HCT116 (cell line): Measurements from ENCODE around the gene PSME1. TPM values are rescaled to one million over a fixed set of nuclear protein-coding genes. Genes with fewer than 3 reads are reported as not detected.

ENCODE experiments used
- ATAC-seq: fragments of 200-7000 bp; cut with Tn5 transposase; 2 replicates; pipeline ENCODE4 v1.9.1; 2020; ENCODE audit warnings: mild to moderate bottlenecking, moderate library complexity
- BruUV-seq: library from RNA; stranded (reverse); fragments of 400-500 nt; replicated peaks from 2 replicates; lab custom pipeline; 2021; lab: Mats Ljungman, UMichigan
- CTCF ChIA-PET: fragments of 300-600 bp; sonication (Branson Sonifier 250); formaldehyde crosslinking; loops from one replicate; lab custom pipeline; 2021; ENCODE audit warnings: antibody characterized with exemption; lab: Charles Lee
- POLR2A ChIA-PET: fragments of 300-600, 350-600 bp; sonication (Branson Sonifier 250); formaldehyde crosslinking; loops from one replicate; lab custom pipeline; 2021; ENCODE audit warnings: antibody characterized with exemption; lab: Charles Lee
- RAD21 ChIA-PET, 2 experiments: fragments of 300-600 bp; sonication (Branson Sonifier 250); formaldehyde crosslinking; loops; one replicate each; lab custom pipeline; 2023; ENCODE audit warnings: low total read pairs in 2 of 2; ENCODE audit not compliant: uncharacterized antibody in 2 of 2, unreplicated experiment in 2 of 2, low non-redundant PET in 1 of 2; lab: Charles Lee
- DNase-seq: peaks from one replicate; pipeline ENCODE4 v3.0.0-alpha.2; 2010; ENCODE audit warnings: low read depth, low spot score
- H2AFZ ChIP-seq: fragments of 200-600 bp; shearing (Covaris generic), sonication (generic); 2 replicates; pipeline ENCODE4 v1.6.1; 2017; ENCODE audit warnings: low read depth, mixed run types, mixed read lengths, antibody characterized with exemption, low read length; ENCODE audit not compliant: poor library complexity, severe bottlenecking
- H3K27ac ChIP-seq: 2 replicates; pipeline ENCODE4 v1.5.1; 2012; ENCODE audit warnings: low read depth, low read length
- H3K27me3 ChIP-seq: fragments of 200-600 bp; sonication (generic); 2 replicates; pipeline ENCODE4 v1.6.1; 2016; ENCODE audit warnings: mixed run types, low read length, mixed read lengths; ENCODE audit not compliant: insufficient read depth
- H3K36me3 ChIP-seq, 2 experiments: fragments of 200-500 bp in 1 of 2; fragments of 200-600 bp in 1 of 2; sonication (Bioruptor generic) in 1 of 2; sonication (generic) in 1 of 2; 2 replicates each; pipeline versions ENCODE4 v1.5.1 to v1.6.1; 2014 to 2016; ENCODE audit warnings: low read length in 2 of 2, inconsistent platforms in 1 of 2, mixed read lengths in 1 of 2, mixed run types in 1 of 2; ENCODE audit not compliant: insufficient read depth in 2 of 2, control insufficient read depth in 1 of 2
- H3K4me1 ChIP-seq, 2 experiments: fragments of 200-600 bp in 1 of 2; sonication (generic) in 1 of 2; 2 replicates each; pipeline versions ENCODE4 v1.5.1 to v1.6.1; 2012 to 2017; ENCODE audit warnings: low read length in 2 of 2, inconsistent platforms in 1 of 2, mild to moderate bottlenecking in 1 of 2, mixed read lengths in 1 of 2, mixed run types in 1 of 2, moderate library complexity in 1 of 2; ENCODE audit not compliant: insufficient read depth in 2 of 2, control insufficient read depth in 1 of 2
- H3K4me2 ChIP-seq: fragments of 200-600 bp; sonication (generic); 2 replicates; pipeline ENCODE4 v1.6.1; 2017; ENCODE audit warnings: mixed run types, low read length, mixed read lengths
- H3K4me3 ChIP-seq, 2 experiments: fragments of 200-600 bp in 1 of 2; sonication (generic) in 1 of 2; replicated peaks in 1 of 2; 2 replicates each; pipeline ENCODE4 v1.5.1; 2011 to 2016; ENCODE audit warnings: low read length in 2 of 2, control low read depth in 1 of 2, low read depth in 1 of 2, mild to moderate bottlenecking in 1 of 2, mixed read lengths in 1 of 2, mixed run types in 1 of 2
- H3K79me2 ChIP-seq: fragments of 200-600 bp; sonication (generic); 2 replicates; pipeline ENCODE4 v1.6.1; 2017; ENCODE audit warnings: mild to moderate bottlenecking, mixed run types, low read length, moderate library complexity, mixed read lengths; ENCODE audit not compliant: insufficient read depth
- H3K9ac ChIP-seq: fragments of 200-600 bp; sonication (generic); 2 replicates; pipeline ENCODE4 v1.6.1; 2016; ENCODE audit warnings: low read length, mixed read lengths
- H3K9me2 ChIP-seq: fragments of 200-600 bp; sonication (generic), shearing (Covaris generic); 2 replicates; pipeline ENCODE4 v1.6.1; 2017; ENCODE audit warnings: mixed run types, mild to moderate bottlenecking, moderate library complexity; ENCODE audit not compliant: insufficient read depth
- H3K9me3 ChIP-seq, 2 experiments: fragments of 200-500 bp in 1 of 2; fragments of 200-600 bp in 1 of 2; sonication (Bioruptor generic) in 1 of 2; sonication (generic) in 1 of 2; 2 replicates each; pipeline ENCODE4 v1.6.1; 2014 to 2017; ENCODE audit warnings: low read length in 2 of 2, mixed read lengths in 2 of 2, inconsistent platforms in 1 of 2, low read depth in 1 of 2, mild to moderate bottlenecking in 1 of 2, mixed run types in 1 of 2, moderate library complexity in 1 of 2; ENCODE audit not compliant: control insufficient read depth in 1 of 2, insufficient read depth in 1 of 2
- H4K20me1 ChIP-seq: fragments of 200-600 bp; sonication (generic), shearing (Covaris generic); 2 replicates; pipeline ENCODE4 v1.6.1; 2017; ENCODE audit warnings: mixed run types, mild to moderate bottlenecking, moderate library complexity; ENCODE audit not compliant: insufficient read depth
- CEBPB ChIP-seq: IDR thresholded peaks from 2 replicates; pipeline ENCODE4 v1.6.1; 2012; ENCODE audit warnings: low read depth
- EZH2 ChIP-seq: fragments of 200-600 bp; sonication (generic); IDR thresholded peaks from 2 replicates; pipeline ENCODE4 v1.6.1; 2017; ENCODE audit warnings: antibody characterized with exemption, mixed run types
- EZH2phosphoT487 ChIP-seq: fragments of 200-600 bp; IDR thresholded peaks from 2 replicates; pipeline ENCODE4 v1.6.1; 2018; ENCODE audit warnings: antibody characterized with exemption, borderline replicate concordance
- POLR2A ChIP-seq: IDR thresholded peaks from 2 replicates; pipeline ENCODE4 v1.7.0; 2011; ENCODE audit warnings: borderline replicate concordance; ENCODE audit not compliant: insufficient read depth, insufficient read length; ENCODE audit errors: extremely low read depth
- POLR2AphosphoS5 ChIP-seq: IDR thresholded peaks from 2 replicates; pipeline ENCODE4 v1.6.1; 2011; ENCODE audit warnings: mild to moderate bottlenecking, low read depth, low read length, moderate library complexity
- RAD21 ChIP-seq: IDR thresholded peaks from 2 replicates; pipeline ENCODE4 v1.6.1; 2012; ENCODE audit warnings: low read depth, mild to moderate bottlenecking
- REST ChIP-seq: IDR thresholded peaks from 2 replicates; pipeline ENCODE4 v1.6.1; 2012; ENCODE audit warnings: low read depth
- SP1 ChIP-seq: IDR thresholded peaks from 2 replicates; pipeline ENCODE4 v1.6.1; 2012; ENCODE audit warnings: low read depth
- SRF ChIP-seq: IDR thresholded peaks from 2 replicates; pipeline ENCODE4 v1.6.1; 2012; ENCODE audit warnings: low read depth
- ZFX ChIP-seq: fragments of 450-650 bp; IDR thresholded peaks from 2 replicates; pipeline ENCODE4 v1.6.1; 2017
- intact Hi-C: fragments of 100-400 bp; cut with micrococcal nuclease; formaldehyde crosslinking; loops from 2 replicates; pipeline ENCODE4 v1.10.0; 2022
- total RNA-seq: library from RNA; stranded (reverse); gene quantifications from one replicate; pipeline ENCODE4 v1.2.1, GENCODE V29; 2021; ENCODE audit not compliant: unreplicated experiment
- TF ChIP-seq, protein P1 (sequence below), 3 experiments: fragments of 200-600 bp in 1 of 3; sonication (generic) in 1 of 3; IDR thresholded peaks in 2 of 3; conservative IDR thresholded peaks in 1 of 3; 2 replicates each; pipeline ENCODE4 v1.5.1; 2012 to 2017; ENCODE audit warnings: low read depth in 2 of 3, low read length in 2 of 3, antibody characterized with exemption in 1 of 3, borderline replicate concordance in 1 of 3, control low read depth in 1 of 3, mild to moderate bottlenecking in 1 of 3, mixed read lengths in 1 of 3, mixed run types in 1 of 3, moderate library complexity in 1 of 3; ENCODE audit not compliant: insufficient read depth in 1 of 3
- TF ChIP-seq, protein P2 (sequence below): IDR thresholded peaks from 2 replicates; pipeline ENCODE4 v1.6.1; 2012

Gene PSME1
- total RNA-seq, 1 experiment from 2014 or later = 174 TPM

GRCh38 chr14:24155100-24155499 is 19.1 kb downstream of the PSME1 start:
- no peaks in the 10 kb centered on the region for H3K9me2 ChIP-seq
- no peaks in the 10 kb centered on the region for H4K20me1 ChIP-seq
- ChIA-PET RAD21 (no interaction called here), CTCF (interaction anchor here (1.9 kb wide), 1 partner anchor 9 kb away, joined by 7 read pairs; the partner anchor contains the start of gene PSME2)
- no peaks in the 10 kb centered on the region for H3K27me3 ChIP-seq
- H3K9me3 ChIP-seq = no peaks in the 10 kb centered on the region
- H3K9ac ChIP-seq = no peak overlapping the region
- BruUV-seq = no TSS peak
- TF ChIP-seq, protein P1, sequence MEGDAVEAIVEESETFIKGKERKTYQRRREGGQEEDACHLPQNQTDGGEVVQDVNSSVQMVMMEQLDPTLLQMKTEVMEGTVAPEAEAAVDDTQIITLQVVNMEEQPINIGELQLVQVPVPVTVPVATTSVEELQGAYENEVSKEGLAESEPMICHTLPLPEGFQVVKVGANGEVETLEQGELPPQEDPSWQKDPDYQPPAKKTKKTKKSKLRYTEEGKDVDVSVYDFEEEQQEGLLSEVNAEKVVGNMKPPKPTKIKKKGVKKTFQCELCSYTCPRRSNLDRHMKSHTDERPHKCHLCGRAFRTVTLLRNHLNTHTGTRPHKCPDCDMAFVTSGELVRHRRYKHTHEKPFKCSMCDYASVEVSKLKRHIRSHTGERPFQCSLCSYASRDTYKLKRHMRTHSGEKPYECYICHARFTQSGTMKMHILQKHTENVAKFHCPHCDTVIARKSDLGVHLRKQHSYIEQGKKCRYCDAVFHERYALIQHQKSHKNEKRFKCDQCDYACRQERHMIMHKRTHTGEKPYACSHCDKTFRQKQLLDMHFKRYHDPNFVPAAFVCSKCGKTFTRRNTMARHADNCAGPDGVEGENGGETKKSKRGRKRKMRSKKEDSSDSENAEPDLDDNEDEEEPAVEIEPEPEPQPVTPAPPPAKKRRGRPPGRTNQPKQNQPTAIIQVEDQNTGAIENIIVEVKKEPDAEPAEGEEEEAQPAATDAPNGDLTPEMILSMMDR (IDR thresholded peaks at IDR 0.05 in 2 of 3, conservative IDR thresholded peaks at IDR 0.05 in 1 of 3; ENCODE audit: borderline replicate concordance in 1 of 3, insufficient read depth in 1 of 3, low read depth in 2 of 3, low read length in 2 of 3) = no peak
- TF ChIP-seq SRF = no peak
- TF ChIP-seq RAD21 = no peak
- TF ChIP-seq, protein P2, sequence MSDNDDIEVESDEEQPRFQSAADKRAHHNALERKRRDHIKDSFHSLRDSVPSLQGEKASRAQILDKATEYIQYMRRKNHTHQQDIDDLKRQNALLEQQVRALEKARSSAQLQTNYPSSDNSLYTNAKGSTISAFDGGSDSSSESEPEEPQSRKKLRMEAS = no peak
- no peak for TF ChIP-seq ZFX
- no peak for TF ChIP-seq CEBPB
- TF ChIP-seq REST = no peak
- no peak for TF ChIP-seq EZH2phosphoT487
- no peak for TF ChIP-seq EZH2
- TF ChIP-seq POLR2AphosphoS5 = no peak
- no peak for TF ChIP-seq SP1
- no peak for TF ChIP-seq POLR2A
- TF ChIP-seq, all 23 proteins: peak for 0
- peaks cover under 1% of the 10 kb centered on the region in 2 experiments; a peak in 2 of 4 replicates for H3K4me1 ChIP-seq
- intact Hi-C loops = no loop called here
- peaks cover 46 to 57% of the 10 kb centered on the region in 2 experiments for H3K36me3 ChIP-seq
- ATAC-seq (no peak), DNase-seq (no peak)
- H3K4me3 ChIP-seq = no peak overlapping the region
- no peak overlapping the region for H3K27ac ChIP-seq
- H3K4me2 ChIP-seq = no peak overlapping the region
- no peak overlapping the region for H2AFZ ChIP-seq
- peaks cover 8% of the 10 kb centered on the region; the same call in 1 of the 2 replicates for H3K79me2 ChIP-seq
- POLR2A ChIA-PET = interaction anchor here (1.0 kb wide), 1 partner anchor 41 kb away, joined by 3 read pairs; the partner anchor contains the start of gene DCAF11
